Liver (tissue), 9 donors: Measurements from ENCODE around the gene PNKP. TPM values are rescaled to one million over a fixed set of nuclear protein-coding genes. Genes with fewer than 3 reads are reported as not detected.
"Not testable (repeated sequence)": the region's sequence is repeated elsewhere in the genome, so short reads cannot be mapped to it uniquely, and the experiment has no call there.

Source experiments
- DNase-seq: peaks from one replicate; pipeline ENCODE4 v3.0.0-alpha.2; 2017; ENCODE audit warnings: low spot score
- H3K27ac ChIP-seq, 2 donors: one replicate each; pipeline ENCODE4 v1.7.0; 2013; ENCODE audit warnings: inconsistent platforms in 2 of 2, low read length in 2 of 2, control low read depth in 1 of 2, low read depth in 1 of 2, mild to moderate bottlenecking in 1 of 2
- H3K27me3 ChIP-seq, 4 donors: one replicate each; pipeline versions ENCODE4 v1.6.1 to v1.7.0; 2013; ENCODE audit warnings: low read length in 3 of 4, inconsistent platforms in 1 of 4, mild to moderate bottlenecking in 1 of 4, moderate library complexity in 1 of 4; ENCODE audit not compliant: control insufficient read depth in 4 of 4, insufficient read depth in 4 of 4
- H3K36me3 ChIP-seq, 4 donors: one replicate each; pipeline versions ENCODE4 v1.6.1 to v1.7.0; 2013; ENCODE audit warnings: low read length in 3 of 4, mild to moderate bottlenecking in 3 of 4, low read depth in 1 of 4, moderate library complexity in 1 of 4; ENCODE audit not compliant: control insufficient read depth in 4 of 4, insufficient read depth in 3 of 4
- H3K4me1 ChIP-seq, 4 donors: one replicate each; pipeline versions ENCODE4 v1.6.1 to v1.7.0; 2013; ENCODE audit warnings: low read length in 3 of 4, mild to moderate bottlenecking in 3 of 4, moderate library complexity in 1 of 4; ENCODE audit not compliant: control insufficient read depth in 4 of 4, insufficient read depth in 4 of 4
- H3K4me3 ChIP-seq, 3 donors: one replicate each; pipeline versions ENCODE4 v1.6.1 to v1.7.0; 2013; ENCODE audit warnings: low read length in 3 of 3, control low read depth in 1 of 3, low read depth in 1 of 3, mild to moderate bottlenecking in 1 of 3
- H3K9ac ChIP-seq, 2 donors: one replicate each; pipeline ENCODE4 v1.7.0; 2013; ENCODE audit warnings: low read length in 2 of 2, mild to moderate bottlenecking in 2 of 2, moderate library complexity in 2 of 2, control low read depth in 1 of 2, low read depth in 1 of 2
- H3K9me3 ChIP-seq, 4 donors: one replicate each; pipeline versions ENCODE4 v1.6.1 to v1.7.0; 2013; ENCODE audit warnings: low read length in 3 of 4; ENCODE audit not compliant: control insufficient read depth in 4 of 4
- ATF3 ChIP-seq: IDR thresholded peaks from 2 replicates; pipeline ENCODE4 v1.6.1; 2016; ENCODE audit warnings: antibody characterized with exemption
- FOXA1 ChIP-seq: IDR thresholded peaks from 2 replicates; pipeline ENCODE4 v1.6.1; 2016; ENCODE audit warnings: antibody characterized with exemption
- HNF4G ChIP-seq: IDR thresholded peaks from 2 replicates; pipeline ENCODE4 v1.6.1; 2016; ENCODE audit warnings: antibody characterized with exemption
- NR2F2 ChIP-seq: IDR thresholded peaks from 2 replicates; pipeline ENCODE4 v1.6.1; 2016; ENCODE audit warnings: antibody characterized with exemption
- REST ChIP-seq: IDR thresholded peaks from 2 replicates; pipeline ENCODE4 v1.6.1; 2016; ENCODE audit warnings: antibody characterized with exemption, mild to moderate bottlenecking
- RXRA ChIP-seq, 2 donors: IDR thresholded peaks; 2 replicates each; pipeline ENCODE4 v1.6.1; 2017 to 2018; ENCODE audit warnings: antibody characterized with exemption in 2 of 2, mild to moderate bottlenecking in 1 of 2
- TAF1 ChIP-seq: conservative IDR thresholded peaks from 2 replicates; pipeline ENCODE4 v1.6.1; 2016; ENCODE audit warnings: antibody characterized with exemption, mild to moderate bottlenecking
- ZBTB33 ChIP-seq: IDR thresholded peaks from 2 replicates; pipeline ENCODE4 v1.6.1; 2016; ENCODE audit warnings: antibody characterized with exemption
- WGBS: extraction: QIAGEN DNeasy Blood & Tissue Kit; methylation state at CpG from one replicate; pipeline ENCODE4 v1.1.7; 2013; 5-methylcytosine and 5-hydroxymethylcytosine counted together
- polyA plus RNA-seq, 2 donors: library from polyadenylated mRNA; stranded (reverse) in 1 of 2; unstranded in 1 of 2; fragments of 200-250 nt in 1 of 2; fragments of >200 nt in 1 of 2; fragmentation: Nextera tagmentation in 1 of 2; extraction: Ambion mirVana in 1 of 2; gene quantifications; one replicate each; pipeline versions ENCODE4 v1.2.1 to v1.2.3, GENCODE V29; 2013 to 2015
- total RNA-seq, 2 donors: library from RNA; depleted of rRNA; stranded (reverse); fragments of >200 nt; gene quantifications; one replicate each; pipeline ENCODE4 v1.2.3, GENCODE V29; 2014
- TF ChIP-seq, protein P1 (sequence below): fragments of 150-350 bp; IDR thresholded peaks from 2 replicates; pipeline ENCODE4 v1.5.1; 2017; ENCODE audit warnings: improper control_type of control experiment, low read depth, low read length; ENCODE audit not compliant: missing input control
- donor health status: healthy.
- donor health status: healthy.
- donor health status: healthy.
- donor health status: healthy.
- donor health status: healthy.

PNKP gene
- total and polyA plus RNA-seq, 4 donors = 17.3 to 30.9 (median 19.8) TPM

- H3K27ac ChIP-seq = no peak overlapping the region
- 93% methylated on average over 12 of the region's 12 CpGs for WGBS
- H3K4me3 ChIP-seq = no peak overlapping the region
- no peak overlapping the region for H3K9ac ChIP-seq
- no peak for DNase-seq
- H3K9me3 ChIP-seq = no peaks in the 10 kb centered on the region
- H3K36me3 ChIP-seq = peaks cover 0 to 17% (median 6%) of the 10 kb centered on the region in 4 donors
- no peak for TF ChIP-seq HNF4G
- no peak for TF ChIP-seq TAF1
- TF ChIP-seq ATF3 = no peak
- no peaks in the 10 kb centered on the region for H3K27me3 ChIP-seq
- peaks cover 5 to 11% (median 9%) of the 10 kb centered on the region in 4 donors for H3K4me1 ChIP-seq
These were observed 43.9 kb downstream of the PNKP start for GRCh38 chr19:49823472-49823871.

- Histone ChIP-seq H3K4me1 (peaks cover 5 to 20% (median 14%) of the 10 kb centered on the region in 4 donors), H3K36me3 (peaks cover 0 to 9% (median 5%) of the 10 kb centered on the region in 4 donors), H3K27ac (no peak overlapping the region), H3K4me3 (no peak overlapping the region), H3K9ac (no peak overlapping the region), H3K9me3 (no peaks in the 10 kb centered on the region), H3K27me3 (no peaks in the 10 kb centered on the region)
- TF ChIP-seq HNF4G (no peak), FOXA1 (no peak), REST (no peak), RXRA (IDR thresholded peaks at IDR 0.05) (no peak), ZBTB33 (no peak), NR2F2 (no peak)
- TF ChIP-seq, protein P1, sequence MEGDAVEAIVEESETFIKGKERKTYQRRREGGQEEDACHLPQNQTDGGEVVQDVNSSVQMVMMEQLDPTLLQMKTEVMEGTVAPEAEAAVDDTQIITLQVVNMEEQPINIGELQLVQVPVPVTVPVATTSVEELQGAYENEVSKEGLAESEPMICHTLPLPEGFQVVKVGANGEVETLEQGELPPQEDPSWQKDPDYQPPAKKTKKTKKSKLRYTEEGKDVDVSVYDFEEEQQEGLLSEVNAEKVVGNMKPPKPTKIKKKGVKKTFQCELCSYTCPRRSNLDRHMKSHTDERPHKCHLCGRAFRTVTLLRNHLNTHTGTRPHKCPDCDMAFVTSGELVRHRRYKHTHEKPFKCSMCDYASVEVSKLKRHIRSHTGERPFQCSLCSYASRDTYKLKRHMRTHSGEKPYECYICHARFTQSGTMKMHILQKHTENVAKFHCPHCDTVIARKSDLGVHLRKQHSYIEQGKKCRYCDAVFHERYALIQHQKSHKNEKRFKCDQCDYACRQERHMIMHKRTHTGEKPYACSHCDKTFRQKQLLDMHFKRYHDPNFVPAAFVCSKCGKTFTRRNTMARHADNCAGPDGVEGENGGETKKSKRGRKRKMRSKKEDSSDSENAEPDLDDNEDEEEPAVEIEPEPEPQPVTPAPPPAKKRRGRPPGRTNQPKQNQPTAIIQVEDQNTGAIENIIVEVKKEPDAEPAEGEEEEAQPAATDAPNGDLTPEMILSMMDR = no peak
- 86% methylated on average over 10 of the region's 10 CpGs for WGBS
- DNase-seq = peak; percentile 53
These were observed 47.3 kb downstream of the PNKP start for GRCh38 chr19:49820125-49820524.

GRCh38 chr19:49819452-49820115 is 47.8 kb downstream of the PNKP start:
- H3K9ac ChIP-seq = not testable (repeated sequence)

More at GRCh38 chr19:49819452-49820115, 47.8 kb downstream of the PNKP start:
- DNase-seq, H3K27me3 ChIP-seq, H3K9me3 ChIP-seq, H3K27ac ChIP-seq, H3K36me3 ChIP-seq: not testable (repeated sequence)
- H3K4me3 ChIP-seq = peak overlapping the region in 1 of 3 donors; percentile 72
- peaks cover 5 to 20% (median 14%) of the 10 kb centered on the region in 4 donors for H3K4me1 ChIP-seq
- 87% methylated on average over 7 of the region's 7 CpGs for WGBS
